Body of pancreas (tissue), 4 donors: ENCODE data around the gene ANKRD12.

Experiments used
- CTCF ChIP-seq, 7 experiments: fragments of 450-650 bp in 4 of 7; fragments of 200-600 bp in 3 of 7; sonication (generic) in 3 of 7; IDR thresholded peaks; one replicate each; pipeline ENCODE4 v1.5.1; 2016 to 2019; ENCODE audit warnings: antibody characterized with exemption in 7 of 7
- POLR2A ChIP-seq, 3 donors: fragments of 450-650 bp; IDR thresholded peaks; one replicate each; pipeline ENCODE4 v1.6.1; 2016; ENCODE audit warnings: antibody characterized with exemption in 3 of 3, mild to moderate bottlenecking in 2 of 3

- TF ChIP-seq CTCF (IDR thresholded peaks at IDR 0.05) (no peak), POLR2A (IDR thresholded peaks at IDR 0.05) (no peak)
Observed at GRCh38 chr18:9106094-9106493, 30.5 kb upstream of the ANKRD12 start.
